Stimulated activated CD4-positive, alpha-beta T cell treated with anti-CD3 and anti-CD28 coated beads, TNF-alpha, amount 100 ng/mL, for 24 hours (primary cell): Measurements from ENCODE around the gene MB21D2.
"Not testable (repeated sequence)": the region's sequence is repeated elsewhere in the genome, so short reads cannot be mapped to it uniquely, and the experiment has no call there.

Source experiments
- DNase-seq, 3 experiments: peaks; one replicate each; pipeline ENCODE4 v3.0.0-alpha.2; 2020; ENCODE audit warnings: low read depth in 3 of 3

MB21D2 gene

GRCh38 chr3:192802957-192803899, 114.4 kb downstream of the MB21D2 start:
- DNase-seq, result no peak

- no peak for DNase-seq
These were observed 115.7 kb downstream of the MB21D2 start for GRCh38 chr3:192801985-192802384.

- no peak for DNase-seq
These were observed 117.9 kb downstream of the MB21D2 start for GRCh38 chr3:192799721-192800120.

GRCh38 chr3:192795021-192795420, 122.6 kb downstream of the MB21D2 start:
- no peak for DNase-seq

GRCh38 chr3:192794216-192794615, 123.4 kb downstream of the MB21D2 start:
- DNase-seq, result no peak

- not testable (repeated sequence) for DNase-seq
These were observed 128.7 kb downstream of the MB21D2 start for GRCh38 chr3:192788816-192789515.

GRCh38 chr3:192778508-192778907, 139.1 kb downstream of the MB21D2 start:
- DNase-seq, result no peak

- not testable (repeated sequence) for DNase-seq
These were observed 143.3 kb downstream of the MB21D2 start for GRCh38 chr3:192774341-192774740.

- DNase-seq, result no peak
These were observed 145.3 kb downstream of the MB21D2 start for GRCh38 chr3:192772240-192772894.

GRCh38 chr3:192758654-192759053, 159.0 kb downstream of the MB21D2 start:
- DNase-seq, result no peak

GRCh38 chr3:192751148-192751547, 166.5 kb downstream of the MB21D2 start:
- no peak for DNase-seq

- no peak for DNase-seq
These were observed 167.5 kb downstream of the MB21D2 start for GRCh38 chr3:192750201-192750600.

GRCh38 chr3:192747746-192748145, 169.9 kb downstream of the MB21D2 start:
- DNase-seq, result no peak

- no peak for DNase-seq
These were observed 170.5 kb downstream of the MB21D2 start for GRCh38 chr3:192747145-192747544.
